Measurements from ENCODE around the gene ACP4. TPM values are rescaled to one million over a fixed set of nuclear protein-coding genes. Genes with fewer than 3 reads are reported as not detected.
"Not testable (repeated sequence)": the region's sequence is repeated elsewhere in the genome, so short reads cannot be mapped to it uniquely, and the experiment has no call there.

ACP4 gene
- total RNA-seq, 1 experiment from 2014 or later, result not detected

- no peak for DNase-seq (ENCODE audit: low read depth)
Observed at GRCh38 chr19:50796634-50797428, 6.6 kb downstream of the ACP4 start.

- no peak for DNase-seq (ENCODE audit: low read depth)
Observed at GRCh38 chr19:50797429-50797780, 7.2 kb downstream of the ACP4 start.

- DNase-seq (ENCODE audit: low read depth), result no peak
Observed at GRCh38 chr19:50797781-50798658, 7.8 kb downstream of the ACP4 start.

GRCh38 chr19:50798659-50799546, 8.7 kb downstream of the ACP4 start:
- no peak for DNase-seq (ENCODE audit: low read depth)

- no peak for DNase-seq (ENCODE audit: low read depth)
Observed at GRCh38 chr19:50799547-50799851, 9.3 kb downstream of the ACP4 start.

- no peak for DNase-seq (ENCODE audit: low read depth)
Observed at GRCh38 chr19:50801107-50801506, 10.9 kb downstream of the ACP4 start.

- DNase-seq (ENCODE audit: low read depth), result no peak
Observed at GRCh38 chr19:50803633-50804419, 13.6 kb downstream of the ACP4 start.

- peak; percentile 97 for DNase-seq (ENCODE audit: low read depth)
Observed at GRCh38 chr19:50804420-50805272, 14.4 kb downstream of the ACP4 start.

GRCh38 chr19:50808856-50809255, 18.6 kb downstream of the ACP4 start:
- no peak for DNase-seq (ENCODE audit: low read depth)

- DNase-seq (ENCODE audit: low read depth), result not testable (repeated sequence)
Observed at GRCh38 chr19:50811622-50812238, 21.5 kb downstream of the ACP4 start.

- DNase-seq (ENCODE audit: low read depth), result no peak
Observed at GRCh38 chr19:50812474-50812873, 22.3 kb downstream of the ACP4 start.

- DNase-seq (ENCODE audit: low read depth), result no peak
Observed at GRCh38 chr19:50814883-50815282, 24.7 kb downstream of the ACP4 start.

- DNase-seq (ENCODE audit: low read depth), result no peak
Observed at GRCh38 chr19:50815439-50815838, 25.2 kb downstream of the ACP4 start.

- DNase-seq (ENCODE audit: low read depth), result no peak
Observed at GRCh38 chr19:50817941-50818858, 28.0 kb downstream of the ACP4 start.

GRCh38 chr19:50818859-50819472, 28.8 kb downstream of the ACP4 start:
- DNase-seq (ENCODE audit: low read depth), result no peak

- DNase-seq (ENCODE audit: low read depth), result no peak
Observed at GRCh38 chr19:50819636-50820035, 29.4 kb downstream of the ACP4 start.

- DNase-seq (ENCODE audit: low read depth), result no peak
Observed at GRCh38 chr19:50820086-50820485, 29.9 kb downstream of the ACP4 start.
